ENCODE measurements around the gene C1orf94. TPM values are rescaled to one million over a fixed set of nuclear protein-coding genes. Genes with fewer than 3 reads are reported as not detected.

C1orf94 gene
- polyA plus RNA-seq, 1 of the 3 experiments (the other 2 are of a cell fraction) = not detected

- CTCF ChIA-PET = interaction anchor here (1.0 to 1.1 kb wide), 2 partner anchors 13 to 543 kb away, joined by 3 to 4 read pairs; no protein-coding TSS in a partner anchor
- Histone ChIP-seq H4K20me1 (ENCODE audit: insufficient read depth) (no peaks in the 10 kb centered on the region), H3K9me3 (no peaks in the 10 kb centered on the region), H3F3A (replicated peaks; ENCODE audit: insufficient read depth) (no peaks in the 10 kb centered on the region), H3K4me2 (no peak overlapping the region), H3K4me3 (ENCODE audit: low read depth in 2 of 2, low read length in 1 of 2) (no peak overlapping the region), H3K27ac (ENCODE audit: low read depth in 2 of 2, low read length in 1 of 2) (no peak overlapping the region), H3K9ac (no peak overlapping the region), H3K4me1 (ENCODE audit: control insufficient read depth in 1 of 2, insufficient read depth in 2 of 2, low read depth in 1 of 2, low read length in 1 of 2) (no peaks in the 10 kb centered on the region), H2AFZ (ENCODE audit: low read depth) (no peak overlapping the region), H3K9me2 (no peaks in the 10 kb centered on the region), H3K79me2 (ENCODE audit: insufficient read depth) (no peaks in the 10 kb centered on the region), H3K27me3 (ENCODE audit: insufficient read depth) (no peaks in the 10 kb centered on the region), H3K36me3 (replicated peaks in 1 of 2; ENCODE audit: control insufficient read depth in 1 of 2, insufficient read depth in 2 of 2, low read length in 1 of 2) (no peaks in the 10 kb centered on the region)
- POLR2A ChIA-PET = no interaction called here
- WGBS (ENCODE audit: low lambda C conversion rate) = 36% methylated on average over 6 of the region's 6 CpGs
- DNase-seq = no peak
- no peak for TF ChIP-seq ZBTB33 (IDR thresholded peaks at IDR 0.05; ENCODE audit: borderline replicate concordance, low read depth)
- no peak for TF ChIP-seq IRF3 (IDR thresholded peaks at IDR 0.05; ENCODE audit: low read depth, low read length)
- TF ChIP-seq TCF12 (IDR thresholded peaks at IDR 0.05) = no peak
- no peak for TF ChIP-seq SMC3 (IDR thresholded peaks at IDR 0.05; ENCODE audit: low read depth, low read length)
- no peak for TF ChIP-seq CTCF (IDR thresholded peaks at IDR 0.05)
- no peak for TF ChIP-seq JUND (IDR thresholded peaks at IDR 0.05)
These were observed 963 bp upstream of the C1orf94 start for GRCh38 chr1:34175744-34176143.

- Histone ChIP-seq H2AFZ (ENCODE audit: low read depth) (no peak overlapping the region), H3K27me3 (ENCODE audit: insufficient read depth) (no peaks in the 10 kb centered on the region), H3K4me3 (ENCODE audit: low read depth in 2 of 2, low read length in 1 of 2) (no peak overlapping the region), H3K36me3 (replicated peaks in 1 of 2; ENCODE audit: control insufficient read depth in 1 of 2, insufficient read depth in 2 of 2, low read length in 1 of 2) (no peaks in the 10 kb centered on the region), H3K9me3 (no peaks in the 10 kb centered on the region), H3K4me2 (no peak overlapping the region), H3K4me1 (ENCODE audit: control insufficient read depth in 1 of 2, insufficient read depth in 2 of 2, low read depth in 1 of 2, low read length in 1 of 2) (no peaks in the 10 kb centered on the region), H3K79me2 (ENCODE audit: insufficient read depth) (no peaks in the 10 kb centered on the region), H4K20me1 (ENCODE audit: insufficient read depth) (no peaks in the 10 kb centered on the region), H3F3A (replicated peaks; ENCODE audit: insufficient read depth) (no peaks in the 10 kb centered on the region), H3K9ac (no peak overlapping the region), H3K27ac (ENCODE audit: low read depth in 2 of 2, low read length in 1 of 2) (no peak overlapping the region), H3K9me2 (no peaks in the 10 kb centered on the region)
- ChIA-PET POLR2A (no interaction called here), CTCF (interaction anchor here (1.0 to 1.3 kb wide), 3 partner anchors 15 to 494 kb away, joined by 3 to 6 read pairs (median 3); no protein-coding TSS in a partner anchor)
- 20% methylated on average over 2 of the region's 2 CpGs for WGBS (ENCODE audit: low lambda C conversion rate)
- DNase-seq = no peak
- TF ChIP-seq MEF2A (IDR thresholded peaks at IDR 0.05; ENCODE audit: borderline replicate concordance, low read depth) (no peak), GABPA (IDR thresholded peaks at IDR 0.05; ENCODE audit: low read depth) (no peak), SMC3 (IDR thresholded peaks at IDR 0.05; ENCODE audit: low read depth, low read length) (no peak), MAX (IDR thresholded peaks at IDR 0.05; ENCODE audit: low read depth) (no peak), RFX5 (IDR thresholded peaks at IDR 0.05; ENCODE audit: low read length) (no peak), YY1 (IDR thresholded peaks at IDR 0.05; ENCODE audit: low read depth) (no peak), POLR2AphosphoS5 (IDR thresholded peaks at IDR 0.05; ENCODE audit: low read depth, low read length) (no peak), FOXJ3 (CRISPR knock-in tag; IDR thresholded peaks at IDR 0.05) (no peak), CTCF (IDR thresholded peaks at IDR 0.05) (no peak), TEAD4 (IDR thresholded peaks at IDR 0.05; ENCODE audit: borderline replicate concordance, insufficient read depth) (no peak), FOSL2 (IDR thresholded peaks at IDR 0.05; ENCODE audit: borderline replicate concordance, low read depth) (no peak), RXRA (IDR thresholded peaks at IDR 0.05; ENCODE audit: borderline replicate concordance, low read depth) (no peak), ZBTB33 (IDR thresholded peaks at IDR 0.05; ENCODE audit: borderline replicate concordance, low read depth) (no peak), FOXM1 (IDR thresholded peaks at IDR 0.05; ENCODE audit: low read depth) (no peak)
These were observed 1.4 kb downstream of the C1orf94 start for GRCh38 chr1:34178072-34178471.
